ENCODE results near the gene FBXL3.

The FBXL3 gene

DNA sequence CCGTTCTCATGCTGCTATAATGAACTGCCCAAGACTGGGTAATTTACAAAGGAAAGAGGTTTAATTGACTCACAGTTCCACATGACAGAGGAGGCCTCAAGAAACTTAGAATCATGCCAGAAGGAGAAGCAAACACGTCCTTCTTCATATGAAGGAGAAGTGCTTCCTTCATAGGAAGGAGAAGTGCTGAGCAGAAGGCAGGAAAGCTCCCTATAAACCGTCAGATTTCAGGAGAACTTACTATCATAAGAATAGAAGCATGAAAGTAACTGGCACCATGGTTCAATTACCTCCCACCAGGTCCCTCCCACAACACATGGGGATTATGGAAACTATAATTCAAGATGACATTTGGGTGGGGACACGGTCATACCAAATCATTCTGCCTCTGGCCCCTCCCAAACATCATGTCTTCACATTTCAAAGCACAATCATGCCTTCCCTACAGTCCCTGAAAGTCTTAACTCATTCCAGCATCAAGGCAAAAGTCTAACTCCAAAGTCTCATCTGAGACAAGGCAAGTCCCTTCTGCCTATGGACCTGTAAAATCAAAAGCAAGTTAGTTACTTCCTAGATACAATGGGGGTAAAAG lies 68.0 kb downstream of the FBXL3 start:
- TF ChIP-seq, protein P1, sequence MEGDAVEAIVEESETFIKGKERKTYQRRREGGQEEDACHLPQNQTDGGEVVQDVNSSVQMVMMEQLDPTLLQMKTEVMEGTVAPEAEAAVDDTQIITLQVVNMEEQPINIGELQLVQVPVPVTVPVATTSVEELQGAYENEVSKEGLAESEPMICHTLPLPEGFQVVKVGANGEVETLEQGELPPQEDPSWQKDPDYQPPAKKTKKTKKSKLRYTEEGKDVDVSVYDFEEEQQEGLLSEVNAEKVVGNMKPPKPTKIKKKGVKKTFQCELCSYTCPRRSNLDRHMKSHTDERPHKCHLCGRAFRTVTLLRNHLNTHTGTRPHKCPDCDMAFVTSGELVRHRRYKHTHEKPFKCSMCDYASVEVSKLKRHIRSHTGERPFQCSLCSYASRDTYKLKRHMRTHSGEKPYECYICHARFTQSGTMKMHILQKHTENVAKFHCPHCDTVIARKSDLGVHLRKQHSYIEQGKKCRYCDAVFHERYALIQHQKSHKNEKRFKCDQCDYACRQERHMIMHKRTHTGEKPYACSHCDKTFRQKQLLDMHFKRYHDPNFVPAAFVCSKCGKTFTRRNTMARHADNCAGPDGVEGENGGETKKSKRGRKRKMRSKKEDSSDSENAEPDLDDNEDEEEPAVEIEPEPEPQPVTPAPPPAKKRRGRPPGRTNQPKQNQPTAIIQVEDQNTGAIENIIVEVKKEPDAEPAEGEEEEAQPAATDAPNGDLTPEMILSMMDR (conservative IDR thresholded peaks at IDR 0.05): no peak
- no peak for TF ChIP-seq ZFX (IDR thresholded peaks at IDR 0.05)
- no peak overlapping the region for H3K27ac ChIP-seq

GRCh38 chr13:76955661-76956060 lies 71.3 kb downstream of the FBXL3 start:
- no peak overlapping the region for H3K27ac ChIP-seq
- TF ChIP-seq, protein P1 (conservative IDR thresholded peaks at IDR 0.05): no peak
- TF ChIP-seq ZFX (IDR thresholded peaks at IDR 0.05): no peak

Data from C4-2B (cell line).